Measurements from ENCODE around the gene HES6. TPM values are rescaled to one million over a fixed set of nuclear protein-coding genes. Genes with fewer than 3 reads are reported as not detected.
"Not testable (repeated sequence)": the region's sequence is repeated elsewhere in the genome, so short reads cannot be mapped to it uniquely, and the experiment has no call there.

The HES6 gene
- total RNA-seq, 1 donor from 2014 or later = 1.2 TPM

DNA sequence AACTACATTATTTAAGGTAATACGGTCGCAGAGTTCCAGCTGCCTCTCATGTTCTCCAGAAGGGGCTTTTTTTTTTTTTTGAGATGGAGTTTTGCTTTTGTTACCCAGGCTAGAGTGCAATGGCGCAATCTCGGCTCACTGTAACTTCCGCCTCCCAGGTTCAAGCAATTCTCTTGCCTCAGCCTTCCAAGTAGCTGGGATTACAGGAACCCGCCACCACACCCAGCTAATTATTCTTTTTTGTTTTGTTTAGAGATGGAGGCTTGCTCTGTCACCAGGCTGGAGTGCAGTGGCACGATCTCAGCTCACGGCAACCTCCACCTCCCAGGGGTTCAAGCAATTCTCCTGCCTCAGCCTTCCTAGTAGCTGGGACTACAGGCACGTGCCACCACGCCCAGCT lies 33.6 kb upstream of the HES6 start:
- DNase-seq (ENCODE audit: low spot score) = not testable (repeated sequence)

DNA sequence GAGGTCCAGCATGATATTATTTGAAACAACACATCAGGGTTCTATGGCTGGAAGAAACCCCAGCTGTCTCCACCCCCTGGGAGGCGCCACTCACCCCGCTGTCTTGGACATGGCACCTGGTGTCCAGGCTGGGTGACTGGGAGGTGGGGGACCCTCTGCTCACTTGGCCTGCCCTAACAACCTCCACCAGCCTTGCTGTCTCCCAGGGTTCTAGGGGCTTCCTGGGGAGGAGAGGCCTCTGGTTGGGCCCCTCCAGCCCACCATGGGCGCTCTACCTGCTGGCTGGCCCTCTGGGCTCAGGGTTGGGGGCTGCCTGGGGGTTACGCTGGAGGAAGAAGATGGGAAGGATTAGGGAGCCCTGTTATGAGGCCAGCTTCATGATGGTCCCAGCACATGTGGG lies 32.3 kb upstream of the HES6 start:
- no peak for DNase-seq (ENCODE audit: low spot score)

DNA sequence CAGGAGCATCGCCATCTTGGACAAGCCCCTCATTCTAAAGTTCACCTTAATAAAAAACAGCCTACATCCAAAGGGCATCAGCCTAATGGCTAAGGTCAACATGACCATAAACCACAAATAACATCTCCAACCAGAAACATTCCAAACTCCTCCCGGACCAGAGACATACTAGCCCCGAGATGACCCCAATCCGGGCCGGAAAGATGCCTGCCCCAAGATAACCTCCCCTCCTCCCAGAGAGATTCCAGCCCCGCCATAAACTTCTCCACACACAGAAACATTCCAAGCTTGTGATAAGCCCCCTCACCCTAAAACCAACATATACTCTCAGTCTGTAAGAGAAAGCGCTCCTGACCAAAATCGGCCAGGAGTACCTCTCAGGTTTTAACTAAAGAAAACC lies 31.8 kb upstream of the HES6 start:
- DNase-seq (ENCODE audit: low spot score) = not testable (repeated sequence)

DNA sequence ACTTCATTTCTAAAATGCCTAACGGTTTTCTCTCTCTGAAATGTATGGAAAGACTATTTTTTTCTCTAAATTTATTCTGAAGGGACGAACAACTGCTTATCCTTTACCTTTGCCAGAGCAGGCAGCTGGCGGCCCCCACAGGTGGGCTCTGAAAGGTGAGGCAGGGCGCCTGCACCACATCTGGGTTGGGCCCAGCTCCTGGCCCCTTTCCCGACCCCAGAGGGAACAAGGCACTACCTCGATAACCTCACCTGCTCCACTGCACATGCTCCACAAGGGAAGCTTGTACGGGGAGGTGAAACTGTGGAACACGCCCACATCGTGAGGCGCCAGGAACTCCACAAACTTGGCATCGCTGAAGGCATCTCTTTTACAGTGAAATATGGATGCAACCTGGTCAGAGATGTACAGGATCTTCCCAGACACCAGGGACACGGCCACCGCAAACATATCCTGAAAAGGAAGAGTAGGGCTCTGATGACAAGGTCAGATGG lies 31.3 kb upstream of the HES6 start:
- DNase-seq (ENCODE audit: low spot score) = no peak

DNA sequence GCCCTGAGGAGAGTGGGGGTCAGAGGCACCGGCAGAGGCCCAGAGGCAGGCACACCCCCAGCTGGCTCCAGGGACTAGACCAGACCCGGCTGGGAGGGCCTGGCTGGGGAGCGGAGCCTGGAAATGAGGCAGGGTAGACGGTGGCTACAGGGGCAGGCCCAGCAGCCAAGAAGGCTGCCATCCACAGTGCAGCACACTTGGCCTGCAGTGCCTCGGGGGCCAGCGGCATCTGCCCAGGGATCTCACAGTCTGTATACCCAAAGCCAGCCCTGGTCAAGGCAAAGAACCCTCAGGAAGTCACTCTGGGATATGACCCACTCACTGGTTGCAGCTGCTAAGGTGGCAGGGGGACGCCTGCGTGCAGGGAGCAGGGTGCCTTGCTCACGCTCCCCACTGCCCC lies 30.8 kb upstream of the HES6 start:
- no peak for DNase-seq (ENCODE audit: low spot score)

DNA sequence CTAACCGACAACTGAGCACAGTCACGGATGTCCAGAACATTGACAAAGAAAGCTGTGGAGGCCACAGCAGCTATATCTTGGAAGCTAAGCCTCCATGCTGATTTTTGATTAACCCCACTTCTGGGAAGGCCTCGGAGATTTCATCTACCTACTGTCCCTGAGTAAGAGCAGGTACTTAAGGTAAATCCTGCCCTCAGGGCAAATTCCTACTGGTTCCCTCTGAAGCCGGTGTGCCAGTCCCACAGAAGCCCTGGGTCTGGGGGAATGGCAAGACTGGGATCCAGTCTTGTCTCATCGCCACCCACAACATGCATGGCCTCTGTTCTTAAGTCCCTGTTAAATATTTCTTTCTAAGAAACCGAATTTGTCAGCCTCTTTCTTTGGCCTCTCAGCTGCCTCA lies 29.9 kb upstream of the HES6 start:
- no peak for DNase-seq (ENCODE audit: low spot score)

DNA sequence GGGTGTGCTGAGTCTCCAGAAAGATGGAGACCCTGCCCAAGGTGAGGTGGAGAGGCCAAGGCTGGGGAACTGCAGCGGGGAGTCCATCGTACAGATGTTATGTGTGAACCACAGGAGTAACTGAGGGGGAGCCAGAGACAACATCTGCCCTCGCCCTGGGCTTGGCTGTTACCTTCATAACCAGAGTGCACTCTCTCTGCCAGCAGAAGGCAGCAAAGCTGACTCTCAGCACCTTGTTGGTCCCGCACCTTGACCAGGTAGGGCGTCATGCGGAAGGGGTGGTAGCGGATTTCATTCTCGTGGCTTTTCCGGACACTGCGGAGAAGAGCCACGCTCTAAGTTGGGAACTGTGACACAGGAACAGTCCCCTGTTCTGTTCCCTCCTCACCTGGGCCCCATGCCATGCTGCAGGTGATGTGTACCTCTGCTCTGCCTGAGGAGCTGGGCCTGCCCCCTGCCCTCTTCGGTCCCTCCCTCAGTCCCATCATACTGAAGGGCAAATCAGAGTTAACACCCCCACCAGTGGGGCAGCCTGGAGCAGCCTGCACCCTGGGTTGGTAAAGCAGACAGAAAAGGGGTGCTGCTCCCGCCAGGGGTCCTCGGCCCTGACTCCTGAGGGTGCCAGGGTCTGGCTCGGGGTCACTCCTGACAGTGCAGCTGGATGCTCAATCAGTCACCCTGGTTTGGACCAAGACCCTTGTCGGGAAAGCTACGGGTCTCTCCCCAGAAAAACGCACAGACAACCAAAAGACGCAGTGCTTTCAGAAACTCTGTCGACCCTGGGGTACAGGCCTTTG lies 28.2 kb upstream of the HES6 start:
- no peak for DNase-seq (ENCODE audit: low spot score)

DNA sequence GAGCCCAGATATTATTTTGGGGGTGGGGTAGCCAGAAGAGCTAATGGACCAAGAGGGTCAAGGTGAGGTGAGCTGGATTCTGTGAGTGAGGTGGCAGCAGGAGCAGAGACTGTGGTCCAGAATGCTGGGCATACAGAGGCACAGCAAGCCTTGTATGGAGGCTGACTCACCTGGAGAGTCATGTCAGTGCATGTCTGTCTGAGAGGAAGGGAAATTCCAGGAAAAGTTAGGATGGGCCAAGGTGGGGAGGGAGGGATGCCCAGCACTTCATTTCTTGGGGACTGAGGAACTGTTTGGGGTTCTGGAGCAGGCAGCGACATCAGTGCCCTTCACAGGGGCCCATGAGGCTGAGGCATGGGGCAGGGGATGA lies 27.5 kb upstream of the HES6 start:
- DNase-seq (ENCODE audit: low spot score) = no peak

DNA sequence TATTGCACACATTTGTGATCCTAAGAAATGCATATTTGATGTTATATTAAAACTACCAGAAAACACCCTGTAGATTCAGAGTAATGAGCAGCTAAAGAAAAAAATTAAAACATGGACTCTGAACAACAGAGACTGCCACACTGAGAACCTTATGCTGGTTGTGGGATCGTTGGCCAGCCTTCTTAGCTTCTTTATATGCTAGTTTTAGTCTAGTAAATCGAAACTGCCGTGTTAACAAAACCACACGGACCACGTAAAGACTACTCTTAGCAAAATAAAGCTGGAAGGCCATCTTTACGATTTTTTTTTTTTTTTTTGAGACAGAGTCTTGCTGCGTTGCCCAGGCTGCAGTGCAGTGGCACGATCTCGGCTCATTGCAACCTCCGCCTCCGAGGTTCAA lies 25.8 kb upstream of the HES6 start:
- DNase-seq (ENCODE audit: low spot score) = no peak

DNA sequence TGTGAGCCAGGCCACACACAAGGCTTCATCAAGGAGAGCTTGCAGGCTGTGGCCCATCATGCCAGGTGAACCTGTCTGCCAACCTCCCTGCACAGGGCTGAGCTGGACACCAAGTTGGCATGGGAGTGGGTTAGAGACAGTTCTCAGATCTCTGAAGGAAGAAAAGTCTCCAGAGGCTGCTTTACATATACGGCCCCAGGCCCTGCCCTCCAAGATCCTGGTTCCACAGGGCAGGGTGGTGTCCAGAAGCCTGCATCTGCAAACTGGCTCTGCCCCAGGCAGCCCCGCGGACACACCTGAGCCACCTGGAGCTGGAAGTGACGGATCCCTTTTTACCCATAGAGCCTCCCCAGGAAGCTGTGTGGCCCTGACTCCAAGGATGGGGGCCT lies 24.2 kb upstream of the HES6 start:
- no peak for DNase-seq (ENCODE audit: low spot score)

DNA sequence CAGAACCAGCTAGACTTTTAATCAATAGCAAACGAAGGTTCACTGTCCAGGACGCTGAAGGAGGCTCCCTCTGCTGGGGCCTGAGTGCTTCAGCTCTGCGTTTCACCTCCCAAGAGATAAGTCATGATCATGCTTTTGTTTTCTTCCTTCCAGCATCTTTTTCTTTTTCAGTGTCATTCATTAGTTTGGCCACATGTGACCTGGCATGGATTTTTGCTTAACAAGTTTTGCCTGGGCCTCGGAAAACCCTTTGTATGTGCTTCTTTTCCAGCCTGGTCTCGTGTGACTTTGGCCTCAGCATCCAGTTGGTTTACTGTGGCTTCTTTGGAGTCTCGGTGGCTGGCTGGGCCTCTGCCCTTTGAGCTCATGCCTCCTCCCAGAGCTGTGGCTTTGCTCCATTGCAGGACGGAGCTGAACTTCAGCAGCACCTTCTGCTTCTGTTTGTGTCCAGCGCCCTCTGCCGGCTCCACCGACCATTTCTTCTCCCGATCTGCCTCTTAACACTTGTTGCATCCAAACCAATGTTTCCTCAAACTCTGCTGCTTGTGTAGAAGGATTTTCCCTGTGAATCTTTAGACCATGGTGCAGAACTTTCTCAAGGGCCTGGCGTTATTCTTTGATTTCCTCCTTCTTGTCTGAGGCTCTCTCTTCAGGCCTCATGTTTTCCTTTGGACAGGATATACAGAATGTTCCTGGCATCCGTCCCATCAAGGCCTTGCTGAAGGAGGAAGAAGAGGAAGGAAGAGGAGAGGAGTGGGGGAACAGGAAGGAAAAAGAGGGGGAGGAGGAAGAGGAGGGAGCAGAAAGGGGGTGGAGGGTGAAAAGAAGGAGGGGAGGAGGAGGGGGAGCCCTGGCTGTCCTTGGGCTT lies 23.6 kb upstream of the HES6 start:
- DNase-seq (ENCODE audit: low spot score) = peak; percentile 95

DNA sequence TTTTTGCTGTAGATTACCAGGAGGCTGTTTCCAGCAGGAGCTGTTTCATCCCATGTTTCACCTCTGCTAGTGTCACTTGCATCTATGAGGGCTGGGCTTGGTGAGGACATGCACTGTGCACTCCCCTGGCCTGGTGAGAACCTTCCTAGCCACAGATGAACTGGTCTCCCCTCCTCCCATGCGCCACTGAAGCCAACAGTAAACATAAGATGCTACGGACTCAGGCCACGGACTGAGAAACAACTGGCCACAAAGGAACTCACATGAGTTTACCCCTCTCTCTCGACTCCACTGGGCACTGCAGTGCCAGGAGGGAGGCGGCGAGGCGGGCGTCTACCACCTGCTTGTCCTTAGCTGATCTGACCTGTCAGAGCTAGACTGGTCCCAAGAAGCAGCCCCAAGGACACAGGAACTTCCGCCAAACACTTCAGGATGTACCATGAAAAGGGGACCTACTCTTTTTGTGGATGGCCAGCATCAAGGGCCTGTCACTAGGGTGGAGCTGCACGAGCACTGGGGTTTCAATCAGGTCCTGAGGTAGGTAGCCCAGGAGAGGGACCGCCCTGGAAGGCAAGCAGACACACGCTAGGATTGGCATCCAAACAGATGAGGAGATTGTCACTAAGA lies 22.8 kb upstream of the HES6 start:
- no peak for DNase-seq (ENCODE audit: low spot score)

DNA sequence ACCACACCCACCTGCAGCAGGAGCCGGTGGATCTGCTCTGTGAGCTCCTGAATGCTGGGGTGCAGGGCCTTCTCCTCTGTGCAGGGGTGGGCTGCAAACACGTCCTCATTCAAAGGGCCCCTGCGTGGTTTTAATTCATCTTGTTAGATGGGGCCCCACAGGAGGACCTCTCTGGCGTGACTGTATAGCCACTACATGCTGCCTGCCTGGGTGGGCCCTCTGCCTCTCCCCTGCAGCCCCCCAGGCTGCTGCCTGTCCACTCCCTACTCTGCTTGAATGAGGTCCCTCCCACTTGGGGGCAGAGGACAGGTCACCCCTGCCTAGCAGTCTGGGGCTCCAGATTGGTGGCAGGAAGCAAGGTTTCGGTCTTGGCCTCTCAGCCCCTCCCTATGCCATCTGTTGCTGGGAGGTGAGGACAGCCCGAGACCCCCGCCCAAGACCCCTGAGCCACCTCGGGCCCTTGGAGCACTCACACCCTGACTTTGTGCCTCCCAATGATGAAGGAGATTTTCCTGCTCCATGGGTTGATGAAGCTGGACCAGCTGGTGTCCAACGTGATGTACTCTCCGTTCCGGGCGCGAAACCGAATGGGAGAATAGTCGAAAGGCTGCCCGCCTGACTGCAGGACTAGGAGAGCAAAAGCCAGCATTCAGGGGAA lies 22.0 kb upstream of the HES6 start:
- no peak for DNase-seq (ENCODE audit: low spot score)

DNA sequence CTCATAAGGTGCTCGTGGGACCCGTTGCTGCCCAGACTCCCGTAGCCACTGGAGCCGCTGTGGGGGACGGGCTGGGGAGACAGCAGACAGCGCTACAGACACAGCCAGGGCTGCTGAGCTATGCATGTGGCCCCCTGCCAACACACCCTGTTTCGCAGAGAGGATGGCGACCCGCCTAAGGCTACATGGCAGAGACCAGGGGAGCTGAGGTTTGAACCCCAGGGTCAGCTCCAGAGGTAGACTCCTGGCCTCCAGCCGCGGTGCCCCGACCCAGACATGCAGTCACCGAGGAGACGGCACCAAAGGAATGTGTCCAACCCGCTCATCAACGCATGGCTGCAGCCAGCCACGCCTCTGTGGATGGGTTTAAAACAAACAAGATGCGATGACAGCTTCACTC lies 21.0 kb upstream of the HES6 start:
- DNase-seq (ENCODE audit: low spot score) = no peak

DNA sequence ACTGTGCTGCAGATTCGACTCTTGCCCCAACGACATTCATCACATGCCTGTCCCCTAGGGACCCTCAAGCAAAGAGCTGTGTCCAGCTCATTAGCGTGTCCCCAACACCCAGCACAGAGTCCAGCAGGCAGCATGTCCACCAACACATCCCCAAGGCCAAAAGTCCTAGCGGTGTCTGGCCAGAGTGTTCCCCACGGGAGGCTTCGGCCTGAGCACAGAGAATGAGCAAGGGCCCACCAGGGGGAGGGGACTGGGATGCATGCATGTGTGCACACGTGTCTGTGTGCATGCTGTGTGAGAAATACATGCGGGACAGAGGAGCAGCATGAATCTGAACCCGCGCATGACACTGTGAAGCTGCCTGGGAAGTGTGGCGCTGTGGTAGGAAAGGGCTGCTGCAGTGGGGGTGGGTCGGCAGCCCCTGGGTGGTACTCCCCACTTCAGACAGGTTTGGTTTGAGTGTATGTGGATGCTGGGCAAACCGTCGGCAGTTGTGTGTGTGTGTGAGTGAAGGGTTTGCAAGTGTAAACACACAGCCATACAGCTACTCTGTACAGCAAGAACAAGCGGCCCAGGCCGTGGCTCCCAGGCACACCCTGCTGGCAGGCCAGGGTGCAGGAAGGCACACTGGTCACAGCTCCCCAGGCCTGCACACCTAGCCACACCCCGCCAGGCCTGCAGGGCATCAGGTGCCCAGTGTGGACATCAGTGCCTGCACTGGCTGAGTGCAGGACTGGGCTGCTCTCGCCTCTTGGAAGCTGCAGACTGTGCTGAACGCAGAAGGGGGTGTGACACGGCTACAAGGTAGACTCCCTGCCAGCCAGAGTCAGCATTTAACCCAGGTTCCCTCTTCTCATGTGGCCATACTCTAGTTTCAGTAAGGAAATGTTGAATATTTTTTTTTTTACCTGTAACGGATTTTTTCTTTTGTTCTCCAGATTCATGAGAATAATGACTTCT lies 19.5 kb upstream of the HES6 start:
- no peak for DNase-seq (ENCODE audit: low spot score)

DNA sequence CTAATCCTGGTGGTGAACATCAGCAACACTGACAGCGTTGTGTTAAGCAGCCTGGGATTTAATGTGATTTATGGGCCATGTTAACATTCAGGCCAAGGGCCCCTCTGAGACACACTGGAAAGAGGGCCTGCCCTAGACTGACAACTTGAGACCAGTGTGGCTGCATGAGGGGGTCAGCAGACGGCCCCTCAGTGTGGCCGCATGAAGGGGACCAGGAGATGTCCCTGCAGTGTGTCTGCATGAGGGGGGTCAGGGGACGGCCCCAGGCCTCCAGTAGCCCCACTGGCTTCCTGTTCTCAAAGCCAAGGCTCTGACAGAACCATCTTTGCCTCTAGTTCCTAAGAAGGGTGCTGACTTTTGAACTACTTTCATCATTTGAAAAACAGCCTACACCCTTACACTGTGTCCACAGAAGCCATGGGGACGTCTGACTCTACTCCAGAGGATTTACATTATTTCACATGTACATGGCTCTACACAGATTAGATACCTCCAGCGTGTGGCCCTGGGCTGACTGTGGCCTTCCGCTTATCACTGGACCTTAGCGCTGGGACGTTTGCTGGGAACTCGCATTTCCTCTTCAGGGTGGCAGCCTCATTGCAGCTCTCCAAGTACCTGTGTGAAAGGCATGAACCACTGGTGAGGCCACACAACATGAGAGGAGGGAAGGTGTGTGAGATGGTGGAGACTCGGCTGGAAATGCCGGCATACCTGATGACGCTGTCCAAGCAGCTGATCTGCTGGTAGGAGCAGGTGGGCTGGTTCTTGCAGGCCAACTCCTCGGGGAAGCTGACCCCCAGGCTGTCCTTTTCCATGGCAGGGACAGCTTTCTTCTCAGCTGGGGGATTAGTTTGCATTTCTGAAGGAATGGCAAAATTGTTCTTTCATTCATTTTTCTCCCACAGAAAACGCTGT lies 18.2 kb upstream of the HES6 start:
- no peak for DNase-seq (ENCODE audit: low spot score)

DNA sequence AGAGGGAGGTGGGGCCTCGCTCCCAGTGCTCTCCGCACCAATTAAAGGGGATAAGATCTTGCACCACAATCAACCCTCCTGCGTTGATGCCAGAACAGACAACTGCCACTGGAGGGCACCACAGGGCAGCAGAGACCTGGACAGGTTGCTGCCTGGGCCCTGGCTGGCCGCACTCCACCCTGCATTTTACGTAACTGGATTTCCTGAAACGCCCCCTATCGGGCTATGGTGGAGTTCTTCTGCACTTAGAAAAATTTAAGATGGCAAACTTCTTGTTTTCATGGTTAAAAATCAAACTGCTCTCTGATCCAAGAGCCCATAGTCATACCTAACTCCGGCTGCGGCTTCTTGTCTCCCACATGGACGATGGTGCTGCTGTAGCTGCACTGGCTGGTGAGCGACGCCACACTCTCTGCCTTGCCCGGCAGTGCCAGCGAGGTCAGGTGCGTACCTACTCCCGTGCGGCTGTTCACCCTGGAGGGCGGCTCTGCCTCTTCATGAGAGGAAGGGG lies 16.8 kb upstream of the HES6 start:
- DNase-seq (ENCODE audit: low spot score) = peak; percentile 49

DNA sequence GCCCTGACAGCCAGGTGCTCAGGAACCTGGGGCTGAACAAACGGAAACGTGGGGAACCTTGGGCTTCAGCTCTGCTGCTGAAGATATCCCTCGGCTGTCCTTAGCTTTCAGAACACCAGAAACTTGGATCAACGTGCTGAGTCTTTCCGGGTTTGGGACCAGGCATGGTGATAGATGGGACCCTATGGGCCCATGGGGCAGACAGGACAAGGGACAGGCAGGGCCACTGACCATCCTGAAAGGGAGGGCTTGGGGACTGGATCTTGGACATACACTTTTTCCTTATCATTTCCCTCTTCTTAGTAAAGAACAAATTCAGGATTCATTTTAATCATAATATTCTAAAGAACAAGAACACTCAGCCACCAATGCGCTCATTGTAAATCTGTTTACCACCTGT lies 16.3 kb upstream of the HES6 start:
- DNase-seq (ENCODE audit: low spot score) = no peak

DNA sequence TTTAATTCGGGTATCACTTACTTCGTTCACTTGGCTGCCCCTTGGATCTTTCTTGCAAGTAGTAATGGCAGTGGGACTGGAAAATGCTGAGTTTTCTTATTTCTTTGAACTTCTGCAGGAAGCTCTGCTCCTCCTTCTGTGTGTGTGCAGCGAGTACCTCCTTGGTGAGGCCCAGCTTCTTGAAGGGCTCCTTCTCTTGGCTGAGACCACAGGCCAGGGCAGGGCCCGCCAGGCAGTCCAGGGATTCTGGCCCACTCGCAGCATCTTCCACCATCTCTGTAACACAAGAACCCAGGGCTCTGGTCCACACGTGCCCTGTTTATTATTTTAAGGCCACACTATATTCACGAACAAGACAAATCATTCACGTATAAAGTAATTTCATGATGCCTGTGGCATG lies 15.8 kb upstream of the HES6 start:
- DNase-seq (ENCODE audit: low spot score) = no peak

Measured in umbilical cord (tissue), 2 donors.